H1 (cell line): ENCODE measurements around the gene BAIAP2. TPM values are rescaled to one million over a fixed set of nuclear protein-coding genes. Genes with fewer than 3 reads are reported as not detected.

Source experiments
- BACH1 ChIP-seq: IDR thresholded peaks from 2 replicates; pipeline ENCODE4 v1.6.1; 2012; ENCODE audit warnings: low read length, improper control_type of control experiment
- CHD1 ChIP-seq: IDR thresholded peaks from 2 replicates; pipeline ENCODE4 v1.6.1; 2012; ENCODE audit warnings: low read depth, low read length, improper control_type of control experiment
- CTCF ChIP-seq, 3 experiments: IDR thresholded peaks; 1 replicate in 2 of 3; 2 replicates in 1 of 3; pipeline versions ENCODE4 v1.5.1 to v1.6.1; 2011; ENCODE audit warnings: low read length in 3 of 3, mild to moderate bottlenecking in 3 of 3, inconsistent platforms in 2 of 3, low read depth in 1 of 3, moderate library complexity in 1 of 3; ENCODE audit not compliant: insufficient read depth in 1 of 3; ENCODE audit errors: control extremely low read depth in 1 of 3
- EZH2 ChIP-seq: fragments of 200-600 bp; sonication (generic); IDR thresholded peaks from 2 replicates; pipeline ENCODE4 v1.7.1; 2012; ENCODE audit warnings: low read depth, mild to moderate bottlenecking, moderate library complexity, low read length, inconsistent platforms; ENCODE audit not compliant: severe bottlenecking
- FOSL1 ChIP-seq: IDR thresholded peaks from 2 replicates; pipeline ENCODE4 v1.6.1; 2011; ENCODE audit warnings: mild to moderate bottlenecking, low read depth, low read length, moderate library complexity; ENCODE audit not compliant: insufficient read depth
- GTF2F1 ChIP-seq: IDR thresholded peaks from 2 replicates; pipeline ENCODE4 v1.6.1; 2012; ENCODE audit warnings: low read depth, low read length, improper control_type of control experiment, borderline replicate concordance
- KDM5A ChIP-seq: fragments of 200-600 bp; IDR thresholded peaks from 2 replicates; pipeline ENCODE4 v1.7.1; 2012; ENCODE audit warnings: mild to moderate bottlenecking, low read length, inconsistent platforms, mixed read lengths
- POLR2AphosphoS5 ChIP-seq: IDR thresholded peaks from 2 replicates; pipeline ENCODE4 v1.6.1; 2011; ENCODE audit warnings: low read depth, low read length
- POU5F1 ChIP-seq: IDR thresholded peaks from 2 replicates; pipeline ENCODE4 v1.6.1; 2011; ENCODE audit warnings: low read depth, mild to moderate bottlenecking, low read length, moderate library complexity
- SRF ChIP-seq: IDR thresholded peaks from 2 replicates; pipeline ENCODE4 v1.6.1; 2011; ENCODE audit warnings: mild to moderate bottlenecking, low read depth, low read length, moderate library complexity
- SUZ12 ChIP-seq: fragments of 200-600 bp; sonication (generic); IDR thresholded peaks from 2 replicates; pipeline ENCODE4 v1.6.1; 2012; ENCODE audit warnings: mild to moderate bottlenecking, inconsistent platforms, low read length, moderate library complexity, mixed read lengths
- YY1 ChIP-seq: IDR thresholded peaks from 2 replicates; pipeline ENCODE4 v1.6.1; 2011; ENCODE audit warnings: low read depth, mild to moderate bottlenecking, low read length
- polyA plus RNA-seq, 7 experiments: library from polyadenylated mRNA; depleted of rRNA in 3 of 7; stranded (reverse) in 5 of 7; unstranded in 2 of 7; fragments of >200 nt in 5 of 7; fragments of 200-250 nt in 2 of 7; gene quantifications; 1 replicate in 5 of 7; 2 replicates in 1 of 7; 4 replicates in 1 of 7; pipeline versions ENCODE4 v1.2.1 to v1.2.3, GENCODE V29; 2011 to 2013; ENCODE audit warnings: missing spikeins in 2 of 7, mixed read lengths in 2 of 7
- total RNA-seq: library from RNA; stranded (reverse); fragmentation: NEBNext Ultra II Directional; extraction: Animal tissue kit (Norgen Biotek cat#: 25700); gene quantifications from 2 replicates; pipeline ENCODE4 v1.2.1, GENCODE V29; 2021
- TF ChIP-seq, protein P1 (sequence below): IDR thresholded peaks from 2 replicates; pipeline ENCODE4 v1.6.1; 2011; ENCODE audit warnings: low read length, improper control_type of control experiment
- TF ChIP-seq, protein P2 (sequence below): IDR thresholded peaks from 2 replicates; pipeline ENCODE4 v1.6.1; 2012; ENCODE audit warnings: low read length, inconsistent platforms

BAIAP2 gene
- total and polyA plus RNA-seq, 2 of the 8 experiments (the other 6 are each of a cell fraction or from before 2014, with no cell fraction given) = 10.0 to 22.8 TPM

GRCh38 chr17:81097134-81097942 lies 62.4 kb downstream of the BAIAP2 start (continued):
- TF ChIP-seq, protein P1, sequence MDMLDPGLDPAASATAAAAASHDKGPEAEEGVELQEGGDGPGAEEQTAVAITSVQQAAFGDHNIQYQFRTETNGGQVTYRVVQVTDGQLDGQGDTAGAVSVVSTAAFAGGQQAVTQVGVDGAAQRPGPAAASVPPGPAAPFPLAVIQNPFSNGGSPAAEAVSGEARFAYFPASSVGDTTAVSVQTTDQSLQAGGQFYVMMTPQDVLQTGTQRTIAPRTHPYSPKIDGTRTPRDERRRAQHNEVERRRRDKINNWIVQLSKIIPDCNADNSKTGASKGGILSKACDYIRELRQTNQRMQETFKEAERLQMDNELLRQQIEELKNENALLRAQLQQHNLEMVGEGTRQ = no peak
- TF ChIP-seq FOSL1 = no peak
- TF ChIP-seq YY1 = no peak
- no peak for TF ChIP-seq GTF2F1
- no peak for TF ChIP-seq POLR2AphosphoS5
- no peak for TF ChIP-seq SRF
- TF ChIP-seq KDM5A = no peak
- no peak for TF ChIP-seq CHD1
- no peak for TF ChIP-seq POU5F1
- TF ChIP-seq, protein P2, sequence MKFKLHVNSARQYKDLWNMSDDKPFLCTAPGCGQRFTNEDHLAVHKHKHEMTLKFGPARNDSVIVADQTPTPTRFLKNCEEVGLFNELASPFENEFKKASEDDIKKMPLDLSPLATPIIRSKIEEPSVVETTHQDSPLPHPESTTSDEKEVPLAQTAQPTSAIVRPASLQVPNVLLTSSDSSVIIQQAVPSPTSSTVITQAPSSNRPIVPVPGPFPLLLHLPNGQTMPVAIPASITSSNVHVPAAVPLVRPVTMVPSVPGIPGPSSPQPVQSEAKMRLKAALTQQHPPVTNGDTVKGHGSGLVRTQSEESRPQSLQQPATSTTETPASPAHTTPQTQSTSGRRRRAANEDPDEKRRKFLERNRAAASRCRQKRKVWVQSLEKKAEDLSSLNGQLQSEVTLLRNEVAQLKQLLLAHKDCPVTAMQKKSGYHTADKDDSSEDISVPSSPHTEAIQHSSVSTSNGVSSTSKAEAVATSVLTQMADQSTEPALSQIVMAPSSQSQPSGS = no peak
- peak; percentile 89 for TF ChIP-seq BACH1
- peak; percentile 57 to 72 (median 62) for TF ChIP-seq CTCF (IDR thresholded peaks at IDR 0.05; ENCODE audit: control extremely low read depth in 1 of 3, insufficient read depth in 1 of 3, low read depth in 1 of 3, low read length in 3 of 3)
- no peak for TF ChIP-seq SUZ12
- no peak for TF ChIP-seq EZH2
- TF ChIP-seq, all 59 proteins: peak for 7
